HG03039 (cell line): ENCODE data around the gene NLRP8.
"Not testable (repeated sequence)": the region's sequence is repeated elsewhere in the genome, so short reads cannot be mapped to it uniquely, and the experiment has no call there.

ENCODE experiments used
- ATAC-seq: cut with Tn5 transposase; IDR thresholded peaks from one replicate; pipeline ENCODE4 v1.9.1; 2021; ENCODE audit warnings: mild to moderate bottlenecking, moderate library complexity; ENCODE audit not compliant: unreplicated experiment

The NLRP8 gene

DNA sequence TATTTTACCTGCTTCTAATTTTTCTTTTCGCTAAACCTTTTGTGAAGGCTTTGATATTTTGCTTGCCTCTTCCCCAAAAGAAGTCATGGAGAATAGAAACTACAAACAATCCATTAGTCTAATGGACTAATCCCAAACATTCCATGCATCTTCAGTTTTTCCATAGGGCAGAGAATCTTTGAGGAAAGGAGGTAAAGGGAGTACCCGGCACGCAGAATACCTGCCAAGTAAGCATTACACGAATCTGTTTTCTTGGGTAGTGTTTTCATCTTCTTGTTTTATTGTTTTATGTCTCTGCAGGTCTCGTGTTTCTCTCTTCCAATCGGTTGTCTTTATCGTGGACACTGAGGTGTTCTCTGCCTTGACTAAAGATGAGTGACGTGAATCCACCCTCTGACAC lies at the start of gene NLRP8:
NLRP8 (plus strand) TSS at position 301 of the 400 bp plus-strand sequence.
- ATAC-seq = no peak

GRCh38 chr19:55898911-55899310 lies 48.7 kb upstream of the NLRP8 start:
- ATAC-seq = no peak

DNA sequence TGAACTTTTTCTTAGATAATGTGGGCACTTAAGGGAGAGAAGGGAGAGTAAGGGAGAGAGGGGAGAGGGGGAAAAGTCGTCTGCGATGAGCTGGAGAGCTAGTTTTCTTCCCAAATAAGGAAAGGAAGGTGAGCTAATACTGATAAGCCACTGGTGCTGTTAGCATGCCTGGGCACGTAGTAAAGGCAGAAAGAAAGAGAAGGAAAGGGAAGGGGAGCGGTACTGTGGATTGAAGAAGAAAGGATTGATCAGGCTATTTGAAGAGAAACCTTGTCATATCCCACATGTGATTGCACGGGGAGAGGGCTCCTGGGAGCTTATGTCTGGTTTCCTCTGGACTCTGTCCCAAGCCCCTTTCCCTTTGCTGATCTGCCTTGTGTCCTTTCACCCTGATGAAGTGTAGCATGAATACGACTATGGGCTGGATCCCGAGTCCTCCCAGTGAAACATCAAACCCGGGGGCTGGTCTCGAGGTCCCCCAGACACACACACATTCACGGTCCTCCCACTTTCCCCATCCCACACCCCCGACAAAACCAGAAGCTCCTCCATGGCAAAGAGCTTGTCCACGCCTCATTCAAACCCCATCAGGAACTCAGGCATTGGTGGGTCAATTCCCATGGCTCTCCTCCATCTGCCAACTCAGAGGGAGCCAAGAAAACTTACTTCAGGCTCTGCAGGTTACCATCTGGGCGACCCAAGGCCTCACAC lies 46.1 kb upstream of the NLRP8 start:
- no peak for ATAC-seq

- ATAC-seq = no peak
Observed at GRCh38 chr19:55902080-55902751, 45.4 kb upstream of the NLRP8 start.

DNA sequence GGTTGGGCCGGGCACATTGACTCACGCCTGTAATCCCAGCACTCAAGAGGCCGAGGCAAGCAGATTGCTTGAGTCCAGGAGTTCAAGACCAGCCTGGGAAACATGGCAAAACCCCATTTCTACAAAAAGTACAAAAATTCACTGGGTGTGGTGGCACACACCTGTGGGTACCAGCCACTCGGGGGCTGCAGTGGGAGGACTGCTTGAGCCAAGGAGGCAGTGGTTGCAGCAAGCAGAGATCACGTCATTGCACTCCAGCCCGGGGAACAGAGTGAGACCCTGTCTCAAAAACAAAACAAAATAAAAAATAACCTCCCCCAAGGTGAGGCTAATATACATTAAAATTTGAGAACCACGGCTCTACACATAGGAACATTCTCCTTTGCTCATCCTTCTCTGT lies 40.3 kb upstream of the NLRP8 start:
- no peak for ATAC-seq

DNA sequence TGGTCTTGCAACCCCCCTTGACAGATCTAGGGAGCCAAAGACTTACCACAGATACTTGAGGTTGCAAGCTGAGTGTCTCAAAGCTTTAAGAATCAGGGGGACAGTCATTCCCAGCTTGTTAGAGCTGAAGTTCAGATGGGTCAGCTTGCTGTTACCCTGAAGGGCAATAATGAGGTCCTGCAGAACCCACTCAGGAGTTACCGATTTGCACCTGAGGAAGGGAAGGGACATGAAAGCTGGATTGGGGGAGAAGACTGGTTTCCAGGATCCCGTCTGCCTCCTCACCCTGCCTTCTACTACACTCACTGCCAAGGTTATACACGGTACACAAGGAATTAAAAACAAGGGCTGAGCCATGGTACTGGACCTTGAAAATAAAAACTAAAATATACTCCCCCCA lies 39.9 kb upstream of the NLRP8 start:
- ATAC-seq = no peak

GRCh38 chr19:55909801-55910200 lies 37.8 kb upstream of the NLRP8 start:
- no peak for ATAC-seq

- no peak for ATAC-seq
Observed at GRCh38 chr19:55912916-55913315, 34.7 kb upstream of the NLRP8 start.

GRCh38 chr19:55913643-55914268 lies 33.9 kb upstream of the NLRP8 start:
- no peak for ATAC-seq

DNA sequence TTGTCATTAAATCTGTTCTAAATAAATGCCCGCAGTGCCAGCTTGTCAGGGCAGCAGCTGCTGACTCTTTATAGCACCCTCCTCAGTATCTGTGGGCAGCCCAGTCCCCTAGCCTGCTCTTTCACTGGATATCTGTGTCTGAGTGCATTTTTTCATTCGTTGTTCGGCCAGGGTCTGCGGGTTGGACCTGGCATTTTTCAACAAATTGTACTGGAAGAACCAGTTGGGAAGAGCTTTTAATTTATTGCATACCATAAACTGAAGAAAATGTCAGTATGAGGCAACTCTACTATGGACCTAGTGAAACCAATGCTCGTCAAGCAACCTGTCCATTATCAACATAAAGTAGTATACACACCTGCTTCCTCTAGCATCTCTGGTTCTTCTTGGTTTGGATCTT lies 24.1 kb upstream of the NLRP8 start:
- ATAC-seq = no peak

GRCh38 chr19:55927991-55928390 lies 19.6 kb upstream of the NLRP8 start:
- no peak for ATAC-seq

DNA sequence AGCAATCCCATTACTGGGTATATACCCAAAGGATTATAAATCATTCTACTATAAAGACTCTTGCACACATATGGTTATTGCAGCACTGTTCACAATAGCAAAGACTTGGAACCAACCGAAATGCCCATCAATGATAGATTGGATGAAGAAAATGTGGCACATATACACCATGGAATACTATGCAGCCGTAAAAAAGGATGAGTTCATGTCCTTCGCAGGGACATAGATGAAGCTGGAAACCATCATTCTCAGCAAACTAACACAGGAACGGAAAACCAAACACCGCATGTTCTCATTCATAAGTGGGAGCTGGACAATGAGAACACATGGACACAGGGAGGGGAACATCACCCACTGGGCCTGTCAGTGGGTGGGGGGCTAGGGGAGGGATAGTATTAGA lies 18.4 kb upstream of the NLRP8 start:
- ATAC-seq = not testable (repeated sequence)

GRCh38 chr19:55930996-55931515 lies 16.6 kb upstream of the NLRP8 start:
- ATAC-seq = no peak

DNA sequence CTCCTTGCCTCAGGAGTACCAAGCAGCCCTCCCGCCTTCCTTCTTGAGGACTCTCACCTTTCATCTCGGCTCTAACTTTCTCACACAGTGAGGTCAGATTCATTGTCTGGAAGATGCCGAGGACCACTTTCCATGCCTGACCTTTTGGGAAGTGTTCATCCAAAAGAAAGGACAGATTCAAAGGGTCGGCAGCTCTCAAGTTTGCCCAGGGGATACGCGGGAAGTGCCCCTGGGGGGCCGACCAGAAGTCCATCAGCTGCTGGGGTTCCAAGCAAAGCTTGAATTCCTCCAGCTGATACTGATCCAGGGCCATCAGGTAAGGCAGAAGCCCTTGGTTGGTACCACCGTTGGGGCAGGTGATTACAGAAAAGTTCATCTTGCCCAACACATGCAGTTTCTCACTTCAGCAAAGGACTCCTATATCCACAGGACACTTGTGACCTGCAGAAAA lies 15.7 kb upstream of the NLRP8 start, which contains the start of gene NLRP13:
NLRP13 (minus strand) TSS at position 401 of the 451 bp plus-strand sequence; CDS start at position 376, 25 bp downstream.
- no peak for ATAC-seq

DNA sequence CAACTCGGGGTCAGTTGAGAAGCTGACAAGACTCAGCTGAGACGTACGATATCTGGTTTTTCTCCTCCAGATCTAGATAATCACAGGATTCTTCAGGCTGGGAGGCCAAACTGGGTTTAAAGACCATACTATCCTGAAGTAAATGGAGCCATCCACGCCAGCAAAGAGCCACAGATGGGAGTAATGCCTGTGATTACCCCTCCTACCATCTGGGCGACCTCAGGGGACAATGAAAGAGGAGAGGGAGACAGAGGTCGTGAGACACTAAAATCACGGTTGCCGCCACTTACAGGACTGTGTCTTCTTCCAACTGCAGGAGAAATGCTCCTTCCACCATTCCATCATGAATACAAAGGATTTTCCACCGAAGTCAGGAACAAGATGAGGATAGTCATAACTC lies 12.4 kb upstream of the NLRP8 start:
- no peak for ATAC-seq

GRCh38 chr19:55939206-55939605 lies 8.4 kb upstream of the NLRP8 start:
- ATAC-seq = no peak

- ATAC-seq = no peak
Observed at GRCh38 chr19:55940306-55940705, 7.3 kb upstream of the NLRP8 start.

DNA sequence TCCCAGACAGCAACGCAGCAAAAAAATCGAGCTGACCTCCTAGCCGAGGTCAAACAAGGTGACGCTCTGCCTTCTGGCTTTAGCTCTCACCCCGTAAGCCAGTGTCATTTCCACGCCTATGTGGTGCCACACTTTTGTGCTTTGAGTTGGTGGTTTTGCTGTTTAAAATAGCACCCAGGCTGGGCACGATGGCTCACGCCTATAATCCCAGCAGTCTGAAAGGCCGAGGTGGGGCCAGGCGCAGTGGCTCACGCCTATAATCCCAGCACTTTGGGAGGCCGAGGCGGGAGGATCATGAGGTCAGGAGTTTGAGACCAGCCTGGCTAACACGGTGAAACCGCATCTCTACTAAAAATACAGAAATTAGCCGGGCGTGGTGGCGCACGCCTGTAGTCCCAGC lies 2.9 kb downstream of the NLRP8 start:
- not testable (repeated sequence) for ATAC-seq

- ATAC-seq = no peak
Observed at GRCh38 chr19:55956431-55956830, 8.8 kb downstream of the NLRP8 start.

DNA sequence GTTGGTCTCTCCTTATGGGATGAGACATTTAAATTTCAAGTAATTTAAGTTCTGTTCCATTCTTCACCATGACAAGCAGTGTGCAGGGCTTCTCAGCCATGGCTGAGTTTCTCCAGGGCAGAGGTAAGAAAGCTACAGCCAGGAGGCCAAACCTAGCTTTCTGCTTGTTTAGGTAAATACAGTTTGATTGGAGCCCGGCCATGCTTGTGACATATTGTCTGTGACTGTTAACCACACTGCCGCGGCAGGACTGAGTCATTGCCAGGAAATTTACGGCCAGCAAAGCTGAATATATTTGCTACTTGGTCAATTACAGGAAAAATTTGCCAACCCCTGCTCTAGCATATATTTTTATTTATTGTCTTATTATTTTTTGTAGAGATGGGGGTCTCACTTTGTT lies 10.7 kb downstream of the NLRP8 start:
- ATAC-seq = no peak

GRCh38 chr19:55959996-55960675 lies 12.5 kb downstream of the NLRP8 start:
- no peak for ATAC-seq
